SK-N-SH (cell line): Measurements from ENCODE around the gene GBX1. TPM values are rescaled to one million over a fixed set of nuclear protein-coding genes. Genes with fewer than 3 reads are reported as not detected.
A peak's percentile ranks its signal among the peaks of the same experiment; 100 is the strongest.

Experiments
- CTCF ChIA-PET: fragments of 300-600, 350-600 bp; formaldehyde crosslinking; extraction: SDS; loops from one replicate; lab custom pipeline; 2021; lab: Yijun Ruan, JAX
- POLR2A ChIA-PET: fragments of 350-600 bp; sonication (Branson Sonifier 250); formaldehyde crosslinking; extraction: SDS; loops from one replicate; lab custom pipeline; 2020; ENCODE audit warnings: antibody characterized with exemption, inconsistent platforms; lab: Yijun Ruan, JAX
- DNase-seq: peaks from one replicate; pipeline ENCODE4 v3.0.0; 2012
- H2AFZ ChIP-seq: fragments of 200-600 bp; sonication (generic); 2 replicates; pipeline ENCODE4 v1.8.1; 2016; ENCODE audit warnings: antibody characterized with exemption, mild to moderate bottlenecking, low read depth
- H3F3A ChIP-seq: fragments of 200-600 bp; sonication (generic); replicated peaks from 2 replicates; pipeline ENCODE3; 2016; ENCODE audit warnings: antibody characterized with exemption, mild to moderate bottlenecking; ENCODE audit not compliant: insufficient read depth
- H3K27ac ChIP-seq, 2 experiments: fragments of 200-500 bp in 1 of 2; fragments of 200-600 bp in 1 of 2; sonication (Bioruptor generic) in 1 of 2; sonication (generic), shearing (Covaris generic) in 1 of 2; 2 replicates each; pipeline versions ENCODE4 v1.5.1 to v1.6.1; 2014 to 2016; ENCODE audit warnings: low read depth in 2 of 2, inconsistent platforms in 1 of 2, low read length in 1 of 2, mild to moderate bottlenecking in 1 of 2, mixed read lengths in 1 of 2
- H3K27me3 ChIP-seq: fragments of 200-600 bp; sonication (generic), shearing (Covaris generic); 2 replicates; pipeline ENCODE4 v1.6.1; 2016; ENCODE audit warnings: mixed run types; ENCODE audit not compliant: insufficient read depth
- H3K36me3 ChIP-seq, 2 experiments: fragments of 200-500 bp in 1 of 2; fragments of 200-600 bp in 1 of 2; sonication (Bioruptor generic) in 1 of 2; sonication (generic) in 1 of 2; replicated peaks in 1 of 2; 2 replicates each; pipeline versions ENCODE3 to v1.5.1; 2014 to 2016; ENCODE audit warnings: low read length in 1 of 2, mild to moderate bottlenecking in 1 of 2; ENCODE audit not compliant: insufficient read depth in 2 of 2, control insufficient read depth in 1 of 2
- H3K4me1 ChIP-seq, 2 experiments: fragments of 200-500 bp in 1 of 2; fragments of 200-600 bp in 1 of 2; sonication (Bioruptor generic) in 1 of 2; sonication (generic), shearing (Covaris generic) in 1 of 2; 2 replicates each; pipeline versions ENCODE4 v1.5.1 to v1.6.1; 2014 to 2016; ENCODE audit warnings: low read depth in 1 of 2, low read length in 1 of 2, mixed run types in 1 of 2; ENCODE audit not compliant: insufficient read depth in 2 of 2, control insufficient read depth in 1 of 2
- H3K4me2 ChIP-seq: fragments of 200-600 bp; sonication (generic), shearing (Covaris generic); 2 replicates; pipeline ENCODE4 v1.6.1; 2017; ENCODE audit warnings: mixed run types
- H3K4me3 ChIP-seq, 2 experiments: fragments of 200-500 bp in 1 of 2; fragments of 200-600 bp in 1 of 2; sonication (Bioruptor generic) in 1 of 2; sonication (generic), shearing (Covaris generic) in 1 of 2; 2 replicates each; pipeline versions ENCODE4 v1.5.1 to v1.8.1; 2014 to 2016; ENCODE audit warnings: low read depth in 2 of 2, inconsistent platforms in 1 of 2, low read length in 1 of 2, mild to moderate bottlenecking in 1 of 2, mixed read lengths in 1 of 2, moderate library complexity in 1 of 2
- H3K79me2 ChIP-seq: fragments of 200-600 bp; sonication (generic); 2 replicates; pipeline ENCODE4 v1.8.1; 2017; ENCODE audit warnings: mild to moderate bottlenecking; ENCODE audit not compliant: insufficient read depth
- H3K9ac ChIP-seq: fragments of 200-600 bp; sonication (generic); 2 replicates; pipeline ENCODE4 v1.6.1; 2017; ENCODE audit warnings: mixed run types
- H3K9me2 ChIP-seq: fragments of 200-600 bp; sonication (generic); 2 replicates; pipeline ENCODE4 v1.6.1; 2017; ENCODE audit warnings: mixed run types
- H3K9me3 ChIP-seq: fragments of 200-600 bp; sonication (generic); 2 replicates; pipeline ENCODE4 v1.6.1; 2017; ENCODE audit warnings: mixed run types, mild to moderate bottlenecking, moderate library complexity
- H4K20me1 ChIP-seq: fragments of 200-600 bp; sonication (generic); 2 replicates; pipeline ENCODE4 v1.6.1; 2017; ENCODE audit warnings: mild to moderate bottlenecking, mixed run types; ENCODE audit not compliant: insufficient read depth
- ELF1 ChIP-seq: IDR thresholded peaks from 2 replicates; pipeline ENCODE4 v1.4.0; 2012
- FOXM1 ChIP-seq: IDR thresholded peaks from 2 replicates; pipeline ENCODE4 v1.4.0; 2012; ENCODE audit warnings: low read depth, mild to moderate bottlenecking
- GABPA ChIP-seq: IDR thresholded peaks from 2 replicates; pipeline ENCODE4 v1.4.0; 2012; ENCODE audit warnings: low read depth, mild to moderate bottlenecking
- GATA2 ChIP-seq: sonication (generic); formaldehyde crosslinking; IDR thresholded peaks from 2 replicates; pipeline ENCODE4 v1.5.0; 2020; ENCODE audit warnings: mild to moderate bottlenecking, missing genetic modification reagents
- IRF3 ChIP-seq: fragments of 150-350 bp; IDR thresholded peaks from 2 replicates; pipeline ENCODE4 v1.6.1; 2016; ENCODE audit warnings: mild to moderate bottlenecking, low read depth, low read length
- JUND ChIP-seq: IDR thresholded peaks from 2 replicates; pipeline ENCODE4 v1.4.0; 2012
- MEF2A ChIP-seq: IDR thresholded peaks from 2 replicates; pipeline ENCODE4 v1.4.0; 2012; ENCODE audit warnings: low read depth, borderline replicate concordance
- NFIC ChIP-seq: IDR thresholded peaks from 2 replicates; pipeline ENCODE4 v1.4.0; 2012; ENCODE audit warnings: borderline replicate concordance
- POLR2AphosphoS5 ChIP-seq: IDR thresholded peaks from 2 replicates; pipeline ENCODE4 v1.6.1; 2012; ENCODE audit warnings: low read depth, low read length
- RAD21 ChIP-seq: IDR thresholded peaks from 2 replicates; pipeline ENCODE4 v1.6.1; 2012; ENCODE audit warnings: mild to moderate bottlenecking, low read length
- REST ChIP-seq: IDR thresholded peaks from 2 replicates; pipeline ENCODE4 v1.6.1; 2012; ENCODE audit warnings: mild to moderate bottlenecking, low read depth, low read length, moderate library complexity
- RFX5 ChIP-seq: IDR thresholded peaks from 2 replicates; pipeline ENCODE4 v1.6.1; 2012; ENCODE audit warnings: mild to moderate bottlenecking, improper control_type of control experiment, low read length
- SIN3A ChIP-seq: IDR thresholded peaks from 2 replicates; pipeline ENCODE4 v1.6.1; 2012; ENCODE audit warnings: low read depth, mild to moderate bottlenecking, low read length, moderate library complexity, borderline replicate concordance
- SMC3 ChIP-seq: IDR thresholded peaks from 2 replicates; pipeline ENCODE4 v1.6.1; 2012; ENCODE audit warnings: low read depth, low read length, improper control_type of control experiment
- TCF12 ChIP-seq: IDR thresholded peaks from 2 replicates; pipeline ENCODE4 v1.4.0; 2012
- TEAD4 ChIP-seq: IDR thresholded peaks from 2 replicates; pipeline ENCODE4 v1.4.0; 2012; ENCODE audit warnings: mild to moderate bottlenecking, borderline replicate concordance; ENCODE audit not compliant: insufficient read depth
- USF1 ChIP-seq: IDR thresholded peaks from 2 replicates; pipeline ENCODE4 v1.4.0; 2012; ENCODE audit warnings: low read depth, borderline replicate concordance
- USF2 ChIP-seq: fragments of 150-350 bp; IDR thresholded peaks from 2 replicates; pipeline ENCODE4 v1.6.1; 2017; ENCODE audit warnings: antibody characterized with exemption, low read length, low read depth, borderline replicate concordance
- YY1 ChIP-seq: IDR thresholded peaks from 2 replicates; pipeline ENCODE4 v1.4.0; 2012; ENCODE audit warnings: low read depth, mild to moderate bottlenecking
- ZBTB33 ChIP-seq: IDR thresholded peaks from 2 replicates; pipeline ENCODE4 v1.4.0; 2012; ENCODE audit warnings: low read depth, borderline replicate concordance
- WGBS: methylation state at CpG from one replicate; pipeline ENCODE4 v1.1.6; 2017; ENCODE audit warnings: low lambda C conversion rate; 5-methylcytosine and 5-hydroxymethylcytosine counted together
- polyA plus RNA-seq, 3 experiments: library from polyadenylated mRNA; depleted of rRNA; stranded (reverse); fragments of >200 nt; gene quantifications; 2 replicates each; pipeline ENCODE4 v1.2.3, GENCODE V29; 2012
- TF ChIP-seq, protein P1 (sequence below): IDR thresholded peaks from 2 replicates; pipeline ENCODE4 v1.4.0; 2012; ENCODE audit warnings: low read depth
- TF ChIP-seq, protein P2 (sequence below): fragments of 200-600 bp; sonication (generic); IDR thresholded peaks from 2 replicates; pipeline ENCODE4 v1.6.1; 2017; ENCODE audit warnings: antibody characterized with exemption, mild to moderate bottlenecking, moderate library complexity

Gene GBX1
- polyA plus RNA-seq, 1 of the 3 experiments (the other 2 are of a cell fraction) = not detected

DNA sequence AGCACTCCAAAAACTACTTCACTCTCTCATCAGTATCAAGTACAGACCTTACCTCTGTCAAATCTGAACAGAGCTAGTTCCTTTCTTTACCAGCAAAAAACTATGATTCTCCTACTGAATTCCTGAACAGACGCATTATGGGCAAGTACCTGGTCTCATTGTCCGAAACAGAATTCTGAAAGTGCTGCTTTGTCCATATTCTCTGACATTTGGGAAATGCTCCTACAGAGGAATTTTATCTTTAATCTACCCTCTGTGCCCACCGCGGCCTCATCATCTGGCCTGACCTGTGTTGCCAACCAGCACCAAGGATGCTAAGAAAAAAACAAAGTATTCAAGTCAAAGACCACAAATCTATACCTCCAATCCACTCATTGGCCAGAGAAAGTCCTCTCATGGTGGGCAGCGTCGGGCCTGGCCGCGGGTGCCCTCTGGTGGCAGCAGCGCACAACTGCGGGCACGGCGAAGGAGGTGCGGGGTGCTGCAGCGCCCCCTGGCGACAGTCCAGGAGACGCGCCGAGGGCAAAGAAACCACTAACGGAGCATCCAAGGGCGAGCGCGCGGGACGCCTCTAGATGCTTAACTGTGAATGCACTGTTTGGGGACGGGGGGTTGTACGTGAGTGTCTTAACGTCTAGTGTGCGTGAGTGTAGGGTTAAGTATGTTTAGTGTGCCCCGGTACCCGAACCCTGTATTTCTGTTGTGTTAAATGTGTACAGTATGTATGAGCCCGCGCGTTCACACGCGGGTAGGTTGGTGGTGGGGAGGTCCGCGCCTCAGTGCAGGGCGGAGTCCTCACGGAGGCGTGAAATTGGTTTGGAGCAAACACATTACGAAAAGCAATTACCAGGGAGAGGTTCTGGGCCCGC, 5.0 kb upstream of the GBX1 start:
- H3K36me3 ChIP-seq = no peaks in the 10 kb centered on the region
- no peaks in the 10 kb centered on the region for H3K9me3 ChIP-seq
- H3K4me3 ChIP-seq = peak overlapping the region in 1 of 2 experiments; percentile 48; a peak in 1 of 4 replicates
- H4K20me1 ChIP-seq = no peaks in the 10 kb centered on the region
- no peaks in the 10 kb centered on the region for H3K9me2 ChIP-seq
- 27% methylated on average over 35 of the region's 42 CpGs for WGBS
- no peaks in the 10 kb centered on the region for H3F3A ChIP-seq
- H3K4me1 ChIP-seq = peaks cover 0 to 4% of the 10 kb centered on the region in 2 experiments; a peak in 1 of 4 replicates
- H3K27ac ChIP-seq = no peak overlapping the region
- no peak overlapping the region for H3K4me2 ChIP-seq
- no peak overlapping the region for H2AFZ ChIP-seq
- DNase-seq = peak; percentile 97
- ChIA-PET POLR2A (no interaction called here), CTCF (interaction anchor here (0.6 to 2.6 kb wide), 26 partner anchors 10 to 369 kb away, joined by 3 to 29 read pairs (median 4); no protein-coding TSS in a partner anchor)
- H3K79me2 ChIP-seq = no peaks in the 10 kb centered on the region
- H3K27me3 ChIP-seq = peaks cover 60% of the 10 kb centered on the region
- H3K9ac ChIP-seq = no peak overlapping the region
- no peak for TF ChIP-seq IRF3
- TF ChIP-seq TCF12 = no peak
- no peak for TF ChIP-seq GATA2
- no peak for TF ChIP-seq YY1
- no peak for TF ChIP-seq POLR2AphosphoS5
- no peak for TF ChIP-seq JUND
- no peak for TF ChIP-seq ELF1
- TF ChIP-seq ZBTB33 = no peak
- TF ChIP-seq, protein P1, sequence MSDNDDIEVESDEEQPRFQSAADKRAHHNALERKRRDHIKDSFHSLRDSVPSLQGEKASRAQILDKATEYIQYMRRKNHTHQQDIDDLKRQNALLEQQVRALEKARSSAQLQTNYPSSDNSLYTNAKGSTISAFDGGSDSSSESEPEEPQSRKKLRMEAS = no peak; the same call in 1 of the 2 replicates
- 0 out of 2 replicates have a peak, but pooled peaks have one; percentile 50 for TF ChIP-seq SIN3A
- no peak for TF ChIP-seq FOXM1
- no peak; the same call in 1 of the 2 replicates for TF ChIP-seq USF2
- TF ChIP-seq REST = 0 out of 2 replicates have a peak, but pooled peaks have one; percentile 40
- TF ChIP-seq GABPA = no peak
- TF ChIP-seq RFX5 = no peak; the same call in 1 of the 2 replicates
- TF ChIP-seq RAD21 = peak; percentile 97
- TF ChIP-seq TEAD4 = no peak
- no peak for TF ChIP-seq NFIC
- TF ChIP-seq USF1 = no peak
- peak; percentile 100 for TF ChIP-seq SMC3
- TF ChIP-seq, protein P2, sequence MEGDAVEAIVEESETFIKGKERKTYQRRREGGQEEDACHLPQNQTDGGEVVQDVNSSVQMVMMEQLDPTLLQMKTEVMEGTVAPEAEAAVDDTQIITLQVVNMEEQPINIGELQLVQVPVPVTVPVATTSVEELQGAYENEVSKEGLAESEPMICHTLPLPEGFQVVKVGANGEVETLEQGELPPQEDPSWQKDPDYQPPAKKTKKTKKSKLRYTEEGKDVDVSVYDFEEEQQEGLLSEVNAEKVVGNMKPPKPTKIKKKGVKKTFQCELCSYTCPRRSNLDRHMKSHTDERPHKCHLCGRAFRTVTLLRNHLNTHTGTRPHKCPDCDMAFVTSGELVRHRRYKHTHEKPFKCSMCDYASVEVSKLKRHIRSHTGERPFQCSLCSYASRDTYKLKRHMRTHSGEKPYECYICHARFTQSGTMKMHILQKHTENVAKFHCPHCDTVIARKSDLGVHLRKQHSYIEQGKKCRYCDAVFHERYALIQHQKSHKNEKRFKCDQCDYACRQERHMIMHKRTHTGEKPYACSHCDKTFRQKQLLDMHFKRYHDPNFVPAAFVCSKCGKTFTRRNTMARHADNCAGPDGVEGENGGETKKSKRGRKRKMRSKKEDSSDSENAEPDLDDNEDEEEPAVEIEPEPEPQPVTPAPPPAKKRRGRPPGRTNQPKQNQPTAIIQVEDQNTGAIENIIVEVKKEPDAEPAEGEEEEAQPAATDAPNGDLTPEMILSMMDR = peak; percentile 100
- TF ChIP-seq MEF2A = no peak
